Measurements from ENCODE around the gene KIF12. TPM values are rescaled to one million over a fixed set of nuclear protein-coding genes. Genes with fewer than 3 reads are reported as not detected.

KIF12 gene
- total and polyA plus RNA-seq, 2 of the 8 experiments (the other 6 are each of a cell fraction or from before 2014, with no cell fraction given) = 2.9 to 3.9 TPM

DNA sequence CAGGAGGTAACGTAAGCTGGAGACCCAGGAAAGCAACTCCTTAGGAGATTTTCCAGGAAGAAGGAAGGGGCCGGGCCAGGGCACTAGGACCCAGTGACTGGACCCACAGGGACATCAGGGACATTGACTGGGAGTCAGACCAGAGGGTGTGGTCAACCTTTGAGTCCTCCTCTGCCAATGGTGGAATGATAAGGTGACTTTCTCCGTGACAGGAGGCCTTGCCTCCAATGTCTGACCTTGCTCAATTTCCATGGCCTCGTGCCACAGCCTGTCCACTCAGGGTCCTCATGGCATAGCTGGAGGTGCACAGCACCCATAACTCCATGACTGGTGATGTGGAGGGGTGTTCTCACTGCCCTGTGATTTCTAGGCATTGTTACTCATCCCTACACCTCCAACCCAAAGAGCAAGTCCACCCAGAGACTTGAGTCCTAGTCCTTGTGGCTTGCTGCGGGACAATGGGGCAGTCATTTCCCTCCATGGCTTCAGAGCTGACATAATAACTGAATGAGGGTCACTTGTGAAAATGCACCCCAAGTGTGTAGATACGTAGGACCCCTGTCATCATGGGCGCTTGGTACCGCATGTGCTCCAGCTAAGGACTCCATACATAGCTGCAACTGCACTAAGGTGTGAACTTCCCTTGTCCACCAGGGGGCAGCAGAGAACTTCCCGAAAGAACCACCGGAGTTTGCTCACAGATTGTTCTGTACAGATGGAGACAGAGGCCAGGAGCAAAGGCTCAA, 16.9 kb downstream of the KIF12 start:
- no peaks in the 10 kb centered on the region for H3K9me3 ChIP-seq (ENCODE audit: insufficient read depth in 2 of 2, low read depth in 1 of 2, low read length in 1 of 2)
- peak overlapping the region; percentile 24; the same call in 1 of the 2 replicates for H2BK15ac ChIP-seq (ENCODE audit: low read length)
- POLR2A ChIA-PET (ENCODE audit: partially characterized antibody) = interaction anchor here (0.7 kb wide), 1 partner anchor 281 kb away, joined by 3 read pairs; no protein-coding TSS in a partner anchor
- no peak overlapping the region for H3K4me3 ChIP-seq (ENCODE audit: extremely low read depth in 1 of 4, insufficient read depth in 2 of 4, low read depth in 3 of 4, low read length in 4 of 4)
- H3K56ac ChIP-seq (replicated peaks; ENCODE audit: insufficient read length, low read depth, low read length) = no peak overlapping the region
- no peak overlapping the region for H3K18ac ChIP-seq (ENCODE audit: extremely low read depth, low read length)
- no peak overlapping the region for H3K14ac ChIP-seq (ENCODE audit: insufficient read length)
- H3K27me3 ChIP-seq (replicated peaks in 1 of 4; ENCODE audit: control insufficient read depth in 3 of 4, extremely low read depth in 1 of 4, insufficient read depth in 3 of 4, low read length in 3 of 4) = peaks cover 0 to 3% (median under 1%) of the 10 kb centered on the region in 4 experiments; a peak in 3 of 7 replicates
- no peak overlapping the region for H3K4ac ChIP-seq (replicated peaks; ENCODE audit: insufficient read length, low read depth, low read length)
- H3K9ac ChIP-seq (replicated peaks in 1 of 4; ENCODE audit: extremely low read depth in 1 of 4, low read depth in 3 of 4, low read length in 3 of 4) = no peak overlapping the region
- H4K20me1 ChIP-seq (replicated peaks in 1 of 2; ENCODE audit: control insufficient read depth in 1 of 2, insufficient read depth in 2 of 2, low read length in 2 of 2) = peaks cover 0 to 1% of the 10 kb centered on the region in 2 experiments
- no peak overlapping the region for H2BK5ac ChIP-seq (ENCODE audit: low read depth, low read length)
- CTCF ChIA-PET (ENCODE audit: partially characterized antibody) = interaction anchor here (0.7 to 10.3 kb wide), 67 partner anchors 9 to 732 kb away, joined by 3 to 144 read pairs (median 4); partner anchors contain the start of genes COL27A1 and KIF12
- DNase-seq (ENCODE audit: low read depth in 1 of 2, low spot score in 2 of 2) (peak in 1 of 2 experiments; percentile 97), FAIRE-seq (peak; percentile 94)
- H2AFZ ChIP-seq (ENCODE audit: low read length) = no peak overlapping the region
- peaks cover 0 to 6% (median 3%) of the 10 kb centered on the region in 4 experiments; a peak in 4 of 7 replicates for H3K4me1 ChIP-seq (replicated peaks in 1 of 4; ENCODE audit: control insufficient read depth in 3 of 4, insufficient read depth in 4 of 4, low read length in 3 of 4)
- no peak overlapping the region for H3K23ac ChIP-seq (ENCODE audit: insufficient read length)
- H3K4me2 ChIP-seq (ENCODE audit: insufficient read depth in 1 of 2, low read depth in 2 of 2, low read length in 2 of 2) = no peak overlapping the region
- H2BK120ac ChIP-seq (replicated peaks; ENCODE audit: low read depth, low read length) = no peak overlapping the region
- 62% methylated on average over 9 of the region's 10 CpGs; no CpG with 5 or more reads in 1 of the 2 experiments for WGBS, 2 experiments (ENCODE audit: extremely low coverage in 1 of 2, insufficient coverage in 1 of 2, insufficient read length in 1 of 2, insufficient replicate concordance in 2 of 2, low coverage in 1 of 2, low lambda C conversion rate in 2 of 2, missing lambda C conversion rate in 1 of 2)
- H3K27ac ChIP-seq (ENCODE audit: low read depth, low read length) = no peak overlapping the region
- 0 out of 2 replicates have a peak overlapping the region, but pooled peaks have one; percentile 31 for H2AK5ac ChIP-seq (ENCODE audit: low read depth, low read length)
- H3K36me3 ChIP-seq (ENCODE audit: control insufficient read depth in 2 of 4, insufficient read depth in 4 of 4, low read length in 3 of 4) = no peaks in the 10 kb centered on the region
- peak overlapping the region; percentile 19; the same call in 1 of the 2 replicates for H4K8ac ChIP-seq (ENCODE audit: extremely low read depth, insufficient read depth, low read length)
- no peaks in the 10 kb centered on the region for H3K79me2 ChIP-seq (ENCODE audit: control insufficient read depth in 1 of 2, insufficient read depth in 2 of 2, low read length in 2 of 2)
- no peaks in the 10 kb centered on the region for H3K23me2 ChIP-seq (ENCODE audit: low read depth, low read length)
- peak overlapping the region; percentile 29 for H4K91ac ChIP-seq (replicated peaks; ENCODE audit: insufficient read length, low read length)
- peak overlapping the region; percentile 69; the same call in 1 of the 2 replicates for H2BK12ac ChIP-seq (ENCODE audit: low read depth, low read length)
- H2BK20ac ChIP-seq (ENCODE audit: low read length) = peak overlapping the region; percentile 40; the same call in 1 of the 2 replicates
- no peak overlapping the region for H4K5ac ChIP-seq (ENCODE audit: insufficient read length, low read depth, low read length)
- H3K79me1 ChIP-seq (ENCODE audit: low read depth, low read length) = no peaks in the 10 kb centered on the region
- TF ChIP-seq RAD21 (IDR thresholded peaks at IDR 0.05 in 1 of 2, conservative IDR thresholded peaks at IDR 0.05 in 1 of 2; ENCODE audit: low read depth in 2 of 2, low read length in 2 of 2) (peak; percentile 94), SIN3A (conservative IDR thresholded peaks at IDR 0.05 in 1 of 2, IDR thresholded peaks at IDR 0.05 in 1 of 2; ENCODE audit: low read depth in 1 of 2, low read length in 2 of 2) (no peak), JUND (IDR thresholded peaks at IDR 0.05; ENCODE audit: low read length) (peak; percentile 5; the same call in 1 of the 2 replicates), CTCF (IDR thresholded peaks at IDR 0.05; ENCODE audit: control extremely low read depth in 1 of 3, insufficient read depth in 1 of 3, low read depth in 1 of 3, low read length in 3 of 3) (peak; percentile 83 to 96 (median 94)), TAF7 (optimal IDR thresholded peaks at IDR 0.05; ENCODE audit: borderline replicate concordance, low read depth, low read length) (no peak)

All from H1 (cell line).